ENCODE measurements around the gene GNG7.

GRCh38 chr19:2552859-2553258 lies 149.6 kb downstream of the GNG7 start:
- TF ChIP-seq CTCF (IDR thresholded peaks at IDR 0.05; ENCODE audit: low read length) (no peak), EZH2 (optimal IDR thresholded peaks at IDR 0.05; ENCODE audit: low read depth, low read length) (no peak)

Measured in MM.1S (cell line).